HG02623 (cell line): ENCODE measurements around the gene ZRANB3.

ENCODE experiments used
- ATAC-seq: cut with Tn5 transposase; IDR thresholded peaks from one replicate; pipeline ENCODE4 v1.9.1; 2021; ENCODE audit warnings: moderate library complexity; ENCODE audit not compliant: unreplicated experiment

ZRANB3 gene

GRCh38 chr2:135183822-135184221, 347.2 kb downstream of the ZRANB3 start:
- ATAC-seq, result no peak

- ATAC-seq, result no peak
Observed at GRCh38 chr2:135182601-135183000, 348.4 kb downstream of the ZRANB3 start.

DNA sequence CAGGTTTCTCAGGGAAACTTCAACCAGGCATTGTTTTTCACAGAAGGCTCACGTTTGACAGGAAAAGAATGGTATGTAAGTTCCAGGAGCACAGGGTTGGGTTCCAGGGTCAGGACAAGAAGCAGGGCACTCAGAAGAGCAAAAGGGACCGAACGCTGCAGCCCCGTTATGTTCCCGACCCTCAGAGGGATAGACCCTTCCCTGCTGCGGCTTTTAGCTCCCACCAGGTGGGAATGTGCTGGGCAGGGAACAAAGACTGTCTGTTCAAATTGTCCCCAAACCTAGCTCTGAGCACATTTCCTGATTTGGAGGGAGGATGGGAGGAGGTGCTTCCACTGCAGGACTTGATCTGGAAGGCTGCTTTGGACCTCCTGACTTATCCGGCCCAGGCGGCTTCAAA, 348.8 kb downstream of the ZRANB3 start:
- no peak for ATAC-seq

DNA sequence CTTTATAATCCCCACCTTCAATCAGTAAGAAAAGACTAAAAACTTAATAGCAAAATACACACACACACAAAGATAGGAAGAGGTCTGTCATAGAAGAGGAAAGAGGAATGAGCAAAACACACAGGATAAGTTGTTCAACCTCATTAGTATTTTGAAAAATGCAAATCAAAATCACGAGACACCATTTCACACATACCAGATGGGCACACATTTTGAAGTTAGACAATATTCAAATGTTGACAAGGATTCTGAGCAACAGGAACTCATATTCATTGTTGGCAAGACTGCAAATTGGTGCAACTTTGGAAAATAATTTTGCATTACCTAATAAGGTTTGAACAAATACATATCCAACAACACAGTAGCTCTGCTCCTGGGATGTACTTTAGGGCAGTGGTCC, 351.3 kb downstream of the ZRANB3 start:
- ATAC-seq, result no peak

- no peak for ATAC-seq
Observed at GRCh38 chr2:135175177-135175576, 355.8 kb downstream of the ZRANB3 start.

DNA sequence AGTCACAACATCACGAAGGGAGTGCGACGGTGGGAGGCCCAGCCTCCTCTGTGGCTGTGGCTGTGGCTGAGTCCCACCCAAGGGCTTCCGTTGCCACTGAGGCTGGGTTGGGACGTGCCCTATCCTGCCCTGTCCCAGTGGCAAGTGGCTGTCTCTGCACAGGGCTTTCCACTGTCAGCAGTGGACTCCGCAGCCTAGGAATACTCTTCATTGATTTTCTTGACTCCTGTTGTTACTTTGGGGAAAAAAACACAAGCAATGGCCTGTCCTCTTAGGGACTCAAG, 356.3 kb downstream of the ZRANB3 start:
- ATAC-seq, result no peak

GRCh38 chr2:135174049-135174809, 356.8 kb downstream of the ZRANB3 start:
- no peak for ATAC-seq

- ATAC-seq, result no peak
Observed at GRCh38 chr2:135169900-135170753, 360.9 kb downstream of the ZRANB3 start.

DNA sequence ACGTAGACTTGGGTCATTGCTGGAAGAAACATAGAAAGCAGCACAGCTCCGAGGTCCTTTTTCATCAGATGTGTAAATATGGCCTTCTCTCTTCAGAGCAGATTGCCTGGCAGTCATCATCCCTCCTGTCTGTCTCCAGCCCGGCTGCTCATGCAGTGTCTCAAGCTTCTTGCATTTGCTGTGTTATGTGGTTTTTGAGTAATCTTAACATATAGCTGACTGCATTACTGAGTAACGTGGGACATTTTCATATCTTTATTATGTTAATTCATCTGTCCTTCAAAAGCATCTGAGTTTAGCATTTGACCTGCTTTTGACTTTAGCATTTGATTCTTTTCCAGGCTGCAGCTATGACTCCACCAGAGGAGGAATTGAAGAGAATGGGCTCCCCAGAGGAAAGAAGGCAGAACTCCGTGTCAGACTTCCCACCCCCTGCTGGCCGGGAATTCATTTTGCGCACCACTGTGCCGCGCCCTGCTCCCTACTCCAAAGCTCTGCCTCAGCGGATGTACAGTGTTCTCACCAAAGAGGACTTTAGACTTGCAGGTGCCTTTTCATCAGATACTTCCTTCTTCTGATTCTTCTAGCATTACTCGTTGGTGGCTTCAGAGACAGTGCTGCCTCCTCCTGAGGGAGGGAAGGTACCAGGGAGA, 362.7 kb downstream of the ZRANB3 start:
- no peak for ATAC-seq

GRCh38 chr2:135167273-135167672, 363.7 kb downstream of the ZRANB3 start:
- no peak for ATAC-seq

GRCh38 chr2:135164431-135164830, 366.6 kb downstream of the ZRANB3 start:
- no peak for ATAC-seq

DNA sequence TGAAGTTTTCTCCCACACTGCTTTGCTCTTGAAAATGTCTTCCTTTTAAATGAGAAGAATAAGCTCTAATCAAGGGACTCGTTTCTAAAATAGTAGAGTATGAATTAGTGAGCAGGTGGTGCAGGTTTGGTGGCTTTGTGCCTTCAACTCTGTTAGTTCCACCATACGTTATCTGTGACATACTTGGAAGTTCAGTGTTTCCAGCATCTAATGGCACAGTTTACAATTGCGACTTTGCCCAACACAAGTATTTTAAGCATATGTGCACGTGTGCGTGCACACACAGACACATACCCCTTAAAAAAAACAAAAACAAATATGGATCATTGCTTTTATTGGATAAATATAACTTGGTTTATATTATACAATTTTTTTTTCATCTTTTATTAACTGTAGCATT, 367.1 kb downstream of the ZRANB3 start:
- ATAC-seq, result no peak

- no peak for ATAC-seq
Observed at GRCh38 chr2:135163306-135163705, 367.7 kb downstream of the ZRANB3 start.

DNA sequence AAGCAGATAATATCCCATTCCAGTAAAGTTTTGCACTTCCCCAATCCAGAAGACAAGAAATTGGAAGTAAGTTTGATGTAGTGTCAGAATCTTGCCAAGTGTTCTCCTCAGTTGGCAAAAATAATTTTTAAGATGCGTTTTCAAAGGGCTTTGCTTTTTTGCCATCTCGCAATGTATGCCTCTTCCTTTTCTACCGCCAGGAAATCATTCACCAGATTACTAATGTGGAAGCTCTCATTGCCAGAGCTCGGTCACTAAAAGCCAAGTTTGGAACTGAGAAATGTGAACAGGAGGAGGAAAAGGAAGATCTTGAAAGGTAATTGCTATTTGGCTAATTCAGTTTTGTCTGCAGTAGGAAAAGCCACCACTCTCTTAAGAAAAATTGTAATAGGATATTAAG, 368.2 kb downstream of the ZRANB3 start:
- ATAC-seq, result no peak

DNA sequence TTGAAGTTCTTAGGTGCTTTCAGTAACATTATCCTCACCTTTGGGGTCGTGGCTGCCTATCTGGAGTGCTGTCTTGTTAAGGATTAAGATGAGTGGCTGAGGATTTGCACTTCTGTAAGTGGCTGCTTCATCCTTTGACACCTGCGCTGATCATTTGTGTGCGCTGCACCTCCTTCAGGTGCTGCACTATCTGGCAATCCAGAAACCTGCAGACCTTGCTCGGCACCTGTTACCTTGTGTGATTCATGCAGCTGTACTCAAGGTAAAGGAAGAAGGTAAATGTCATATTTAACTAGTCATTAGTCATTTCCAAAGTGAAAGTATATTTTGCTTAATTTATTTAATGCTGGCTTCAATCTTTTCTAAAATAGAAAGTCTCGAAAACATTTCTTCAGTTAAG, 368.6 kb downstream of the ZRANB3 start:
- ATAC-seq, result no peak

GRCh38 chr2:135159191-135159590, 371.8 kb downstream of the ZRANB3 start:
- no peak for ATAC-seq

GRCh38 chr2:135157856-135158255, 373.2 kb downstream of the ZRANB3 start:
- ATAC-seq, result no peak

- ATAC-seq, result no peak
Observed at GRCh38 chr2:135154962-135155361, 376.1 kb downstream of the ZRANB3 start.

DNA sequence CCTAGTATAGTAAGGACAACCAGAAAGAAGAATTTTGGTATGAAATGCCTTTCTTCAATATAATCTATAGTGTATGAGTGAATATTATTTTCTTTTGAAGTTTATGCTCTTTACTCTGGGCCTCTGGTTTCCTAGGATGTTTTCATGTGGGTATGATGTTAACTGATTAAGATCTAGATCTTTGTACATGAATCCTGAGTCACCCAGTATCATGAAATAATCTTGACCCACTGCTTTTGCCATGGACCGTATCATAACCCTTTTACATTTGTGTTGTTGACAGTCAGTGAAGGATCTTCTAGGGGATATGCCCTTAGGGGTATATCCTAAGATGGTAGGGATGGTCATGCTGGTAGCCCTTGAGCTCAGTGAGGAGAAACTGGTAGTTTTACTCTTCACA, 378.7 kb downstream of the ZRANB3 start:
- no peak for ATAC-seq

- no peak for ATAC-seq
Observed at GRCh38 chr2:135151615-135152014, 379.4 kb downstream of the ZRANB3 start.

DNA sequence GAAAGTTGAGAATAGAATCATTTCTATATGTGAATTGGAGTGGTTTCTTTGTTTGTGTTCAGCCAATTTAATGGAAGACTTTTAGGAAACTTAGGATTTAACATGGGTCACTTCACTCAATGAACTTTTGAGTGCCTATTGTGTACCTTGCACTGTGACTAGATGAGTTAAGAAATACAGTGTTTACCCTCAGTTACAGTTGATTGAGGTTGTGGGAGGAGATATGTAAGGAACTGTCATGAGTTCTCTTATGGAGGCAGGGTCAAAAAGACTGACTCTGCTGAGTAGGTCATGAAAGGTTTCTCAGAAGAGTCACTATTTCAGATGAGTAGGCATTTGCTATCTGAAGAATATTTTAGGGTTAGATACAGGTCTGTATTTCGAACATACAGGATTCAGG, 380.3 kb downstream of the ZRANB3 start:
- ATAC-seq, result no peak

DNA sequence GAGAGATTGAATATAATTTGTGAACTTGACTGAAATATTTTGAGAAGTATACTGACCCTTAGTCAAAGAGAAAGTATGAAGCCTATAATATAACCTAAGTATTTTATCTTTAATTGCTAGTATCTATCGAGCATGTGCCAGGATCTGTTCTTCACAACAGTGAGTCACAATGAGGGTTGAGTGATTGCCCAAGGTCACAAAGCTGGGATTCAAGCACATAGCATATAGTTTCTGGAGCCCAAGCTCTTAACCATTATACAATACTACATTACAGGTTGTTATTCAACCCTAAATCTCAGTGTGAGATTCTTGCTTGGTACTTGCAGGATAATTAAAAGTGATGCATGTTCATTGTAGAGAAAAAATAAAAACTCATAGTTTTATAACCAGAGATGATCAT, 381.8 kb downstream of the ZRANB3 start:
- ATAC-seq, result no peak
